DND-41 (cell line): ENCODE data around the gene PLAU.

Source experiments
- EZH2 ChIP-seq: IDR thresholded peaks from 3 replicates; pipeline ENCODE4 v1.6.1; 2012; ENCODE audit warnings: borderline replicate concordance, low read depth, mild to moderate bottlenecking, moderate library complexity, low read length, inconsistent platforms; ENCODE audit not compliant: severe bottlenecking
- TF ChIP-seq, protein P1 (sequence below): IDR thresholded peaks from 2 replicates; pipeline ENCODE4 v1.5.1; 2012; ENCODE audit warnings: borderline replicate concordance, low read length, moderate library complexity, mild to moderate bottlenecking; ENCODE audit not compliant: poor library complexity, severe bottlenecking; ENCODE audit errors: extremely low read depth

DNA sequence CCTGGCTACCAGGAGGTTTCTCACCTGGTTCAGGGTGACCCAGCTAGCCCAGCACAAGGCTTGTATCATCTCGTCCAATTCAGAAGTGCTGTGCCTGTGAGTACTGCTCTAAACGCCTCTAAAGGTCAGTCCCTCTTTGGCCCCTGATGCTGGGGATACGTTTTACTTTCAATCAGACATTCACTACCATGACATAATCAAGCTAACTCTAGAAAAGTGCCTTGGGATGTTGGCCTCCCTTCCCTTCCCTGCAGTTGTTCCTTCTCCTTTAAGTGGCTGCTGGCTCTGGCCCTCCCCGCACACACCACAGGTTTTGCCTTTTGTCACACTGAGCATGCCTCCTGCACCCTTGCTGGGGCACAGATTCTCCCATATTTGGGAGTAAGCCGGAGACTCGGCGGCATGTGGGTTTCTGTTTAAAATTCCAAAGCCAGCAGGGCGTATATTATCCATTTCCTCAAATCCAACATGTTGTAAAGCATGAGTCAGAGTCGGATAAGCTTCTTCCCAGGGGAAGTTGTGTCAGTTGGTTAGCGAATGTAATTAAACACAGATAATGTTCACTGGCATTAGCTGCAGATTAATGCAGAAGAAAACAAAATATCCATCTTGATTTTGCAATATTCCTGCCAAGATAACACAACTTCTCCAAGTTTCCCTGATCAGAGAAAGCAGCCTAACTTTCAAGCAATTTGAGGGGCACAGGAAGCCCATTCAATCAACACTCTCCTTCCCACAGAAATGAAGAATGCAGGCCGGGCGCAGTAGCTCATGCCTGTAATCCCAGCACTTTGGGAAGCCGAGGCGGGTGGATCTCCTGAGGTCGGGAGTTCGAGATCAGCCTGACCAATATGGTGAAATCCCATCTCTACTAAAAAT lies 55.2 kb downstream of the PLAU start:
- TF ChIP-seq, protein P1, sequence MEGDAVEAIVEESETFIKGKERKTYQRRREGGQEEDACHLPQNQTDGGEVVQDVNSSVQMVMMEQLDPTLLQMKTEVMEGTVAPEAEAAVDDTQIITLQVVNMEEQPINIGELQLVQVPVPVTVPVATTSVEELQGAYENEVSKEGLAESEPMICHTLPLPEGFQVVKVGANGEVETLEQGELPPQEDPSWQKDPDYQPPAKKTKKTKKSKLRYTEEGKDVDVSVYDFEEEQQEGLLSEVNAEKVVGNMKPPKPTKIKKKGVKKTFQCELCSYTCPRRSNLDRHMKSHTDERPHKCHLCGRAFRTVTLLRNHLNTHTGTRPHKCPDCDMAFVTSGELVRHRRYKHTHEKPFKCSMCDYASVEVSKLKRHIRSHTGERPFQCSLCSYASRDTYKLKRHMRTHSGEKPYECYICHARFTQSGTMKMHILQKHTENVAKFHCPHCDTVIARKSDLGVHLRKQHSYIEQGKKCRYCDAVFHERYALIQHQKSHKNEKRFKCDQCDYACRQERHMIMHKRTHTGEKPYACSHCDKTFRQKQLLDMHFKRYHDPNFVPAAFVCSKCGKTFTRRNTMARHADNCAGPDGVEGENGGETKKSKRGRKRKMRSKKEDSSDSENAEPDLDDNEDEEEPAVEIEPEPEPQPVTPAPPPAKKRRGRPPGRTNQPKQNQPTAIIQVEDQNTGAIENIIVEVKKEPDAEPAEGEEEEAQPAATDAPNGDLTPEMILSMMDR: no peak
- no peak for TF ChIP-seq EZH2
